GM19452 (cell line): ENCODE data around the gene GNG4.
"Not testable (repeated sequence)": the region's sequence is repeated elsewhere in the genome, so short reads cannot be mapped to it uniquely, and the experiment has no call there.

Experiments used
- ATAC-seq: cut with Tn5 transposase; IDR thresholded peaks from one replicate; pipeline ENCODE4 v1.9.1; 2021; ENCODE audit not compliant: unreplicated experiment

The GNG4 gene

DNA sequence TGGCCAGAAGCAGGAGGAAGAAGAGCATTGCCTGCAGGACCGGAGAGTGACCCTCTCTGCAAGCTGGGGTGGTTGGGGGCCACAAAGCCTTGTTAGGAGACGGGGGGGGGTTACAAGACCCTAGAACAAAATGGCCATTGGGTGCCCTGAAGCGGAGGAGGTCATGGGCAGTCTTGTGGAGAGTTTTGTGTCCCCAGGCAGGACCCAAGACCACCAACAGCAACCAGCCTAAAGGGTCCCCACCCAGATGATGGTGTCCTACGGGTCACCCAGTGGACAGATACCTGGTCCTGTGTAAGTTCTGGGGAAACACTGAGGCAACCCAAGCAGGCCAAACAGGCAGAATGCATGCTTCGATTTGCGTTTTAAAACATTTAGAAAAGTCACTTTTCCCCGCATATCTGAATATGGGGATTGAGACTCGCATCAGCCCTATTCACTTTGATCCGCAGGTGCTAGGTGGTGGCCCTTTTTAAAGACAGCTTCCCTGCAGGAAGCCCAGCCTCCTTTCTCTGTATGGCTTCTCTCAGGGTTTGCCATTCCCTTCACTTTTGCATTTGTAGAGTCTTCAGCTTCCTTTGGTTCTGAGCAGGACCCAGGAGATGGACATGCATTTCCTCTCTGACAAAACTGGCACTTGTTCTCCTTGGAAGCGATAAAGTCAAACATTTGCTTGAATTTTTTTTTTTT, 21.1 kb downstream of the GNG4 start:
- ATAC-seq: no peak

DNA sequence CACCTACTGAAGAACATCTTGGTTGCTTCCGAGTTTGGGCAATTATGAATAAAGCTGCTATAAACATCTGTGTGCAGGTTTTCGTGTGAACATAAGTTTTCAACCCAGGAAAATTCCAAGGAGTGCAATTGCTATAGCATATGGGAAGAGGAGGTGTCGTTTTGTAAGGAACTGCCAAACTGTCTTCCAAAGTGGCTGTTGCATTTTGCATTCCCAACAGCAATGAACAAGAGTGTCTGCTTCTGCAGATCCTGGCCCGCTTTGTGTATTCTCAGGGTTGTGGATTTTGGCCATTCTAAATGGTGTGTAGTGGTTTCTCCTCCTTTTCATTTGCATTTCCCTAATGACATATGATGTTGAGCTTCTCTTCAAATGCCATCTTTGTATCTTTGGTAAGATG, 23.8 kb downstream of the GNG4 start:
- no peak for ATAC-seq

DNA sequence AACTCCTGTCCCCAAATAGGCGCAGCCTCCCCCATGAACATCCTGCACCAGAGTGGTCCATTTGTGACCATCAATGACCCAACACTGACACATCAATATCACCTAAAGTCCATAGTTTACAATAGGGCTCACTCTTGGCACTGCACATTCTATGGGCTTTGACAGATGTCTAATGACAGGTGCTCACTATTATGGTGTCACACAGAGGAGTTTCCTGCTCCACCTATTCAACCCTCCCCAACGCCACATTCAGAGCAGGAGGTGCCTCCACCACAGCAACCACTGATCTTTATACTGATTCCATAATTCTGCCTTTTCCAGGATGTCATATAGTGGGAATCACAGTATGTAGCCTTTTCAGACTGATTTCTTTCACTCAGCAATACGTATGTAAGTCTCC, 24.2 kb downstream of the GNG4 start:
- no peak for ATAC-seq

DNA sequence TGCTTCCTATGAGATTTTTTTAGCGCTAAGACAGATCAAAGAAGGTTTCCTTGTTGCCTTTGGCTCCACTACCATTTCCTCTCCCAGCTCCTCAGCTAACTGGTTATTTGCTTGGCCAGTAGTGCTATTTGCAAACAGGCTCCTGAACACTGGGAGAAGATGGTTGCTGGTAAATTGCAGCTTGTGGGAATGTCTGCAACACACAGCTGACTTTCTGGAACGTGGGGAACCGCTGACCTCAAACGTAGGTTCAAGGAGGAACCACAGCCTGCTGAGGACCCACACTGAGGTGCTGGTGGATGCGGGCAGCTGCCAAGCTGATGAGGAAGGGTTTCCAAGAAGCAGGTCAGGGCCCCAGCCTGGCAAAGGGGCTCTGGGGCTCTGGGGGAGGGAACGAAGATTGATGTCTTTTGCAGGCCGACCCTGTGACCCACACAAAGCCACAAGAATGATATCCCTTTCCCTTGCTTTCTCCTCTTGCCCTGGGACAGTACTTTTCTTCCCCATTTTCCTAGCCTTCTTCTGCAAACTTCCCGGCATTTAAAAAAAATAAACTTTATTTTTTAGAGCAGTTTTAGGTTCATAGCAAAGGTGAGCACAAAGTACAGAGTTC, 24.8 kb downstream of the GNG4 start:
- ATAC-seq: no peak

DNA sequence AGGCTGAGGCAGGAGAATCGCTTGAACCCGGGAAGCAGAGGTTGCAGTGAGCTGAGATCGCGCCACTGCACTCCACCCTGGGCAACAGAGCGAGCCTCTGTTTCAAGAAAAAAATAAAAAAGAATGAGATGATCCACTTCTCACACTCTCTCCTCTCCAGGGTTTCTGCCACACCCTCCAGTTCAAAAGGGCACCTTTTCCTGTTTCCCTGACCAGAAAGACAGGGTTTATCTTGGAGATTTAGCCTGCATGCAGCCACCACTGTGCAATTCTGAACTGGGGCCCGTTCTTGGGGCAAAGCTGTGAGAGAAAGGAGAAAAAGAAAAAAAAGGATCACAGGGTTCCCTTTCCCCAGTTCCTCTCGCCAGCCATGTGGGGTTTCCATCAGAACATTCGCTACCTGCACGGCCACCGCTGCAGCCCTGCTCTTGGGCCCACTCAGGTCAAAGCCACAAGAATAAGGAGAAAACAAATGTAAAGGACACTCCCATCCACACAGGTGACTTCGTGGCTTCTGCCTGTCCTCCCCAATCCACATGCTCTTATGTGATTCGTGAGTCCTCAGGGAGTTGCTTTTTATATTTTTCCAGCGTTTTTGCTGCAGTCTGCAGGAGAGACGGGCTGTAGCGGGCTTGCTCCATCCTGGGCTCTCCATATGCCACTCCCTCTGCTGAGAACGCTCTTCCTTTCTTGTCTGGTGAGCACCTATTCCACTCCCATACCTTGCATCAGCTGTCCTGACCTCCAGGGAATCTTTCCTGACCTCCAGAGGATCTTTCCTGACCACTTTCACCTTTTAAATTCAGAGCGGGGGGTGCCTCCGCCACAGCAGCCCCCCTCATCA, 26.4 kb downstream of the GNG4 start:
- no peak for ATAC-seq

DNA sequence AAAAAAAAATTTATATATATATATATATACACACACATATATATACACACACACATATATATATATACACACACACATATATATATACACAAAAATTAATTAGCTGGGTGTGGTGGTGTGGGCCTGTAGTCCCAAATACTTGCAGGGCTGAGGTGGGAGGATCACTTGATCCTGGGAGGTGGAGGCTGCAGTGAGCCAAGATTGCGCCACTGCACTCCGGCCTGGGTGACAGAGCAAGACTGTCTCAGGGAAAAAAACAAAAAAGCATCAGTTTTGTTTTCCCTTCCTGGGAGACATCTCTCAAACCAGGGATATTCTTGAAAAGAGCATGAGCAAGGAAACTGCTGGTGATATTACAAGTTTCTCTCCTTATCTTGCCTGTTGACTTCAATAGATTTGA, 30.4 kb downstream of the GNG4 start:
- not testable (repeated sequence) for ATAC-seq

DNA sequence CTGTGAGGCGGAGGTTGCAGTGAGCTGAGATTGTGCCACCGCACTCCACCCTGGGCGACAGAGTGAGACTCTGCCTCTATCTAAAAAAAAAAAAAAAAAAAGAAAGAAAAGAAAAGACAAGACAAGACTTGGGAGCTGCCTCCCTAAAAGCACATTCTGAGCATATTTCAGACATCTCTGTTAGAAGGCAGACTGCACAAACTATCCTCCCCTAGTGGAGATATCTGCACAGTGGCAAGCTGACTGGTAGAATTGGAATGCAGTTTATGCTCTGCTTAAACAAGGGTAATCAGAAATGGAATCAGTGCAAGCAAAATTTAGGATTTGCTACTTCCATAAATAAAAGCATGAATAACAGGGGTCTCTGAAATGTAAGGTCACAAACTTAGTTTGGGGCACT, 31.8 kb downstream of the GNG4 start:
- no peak for ATAC-seq

DNA sequence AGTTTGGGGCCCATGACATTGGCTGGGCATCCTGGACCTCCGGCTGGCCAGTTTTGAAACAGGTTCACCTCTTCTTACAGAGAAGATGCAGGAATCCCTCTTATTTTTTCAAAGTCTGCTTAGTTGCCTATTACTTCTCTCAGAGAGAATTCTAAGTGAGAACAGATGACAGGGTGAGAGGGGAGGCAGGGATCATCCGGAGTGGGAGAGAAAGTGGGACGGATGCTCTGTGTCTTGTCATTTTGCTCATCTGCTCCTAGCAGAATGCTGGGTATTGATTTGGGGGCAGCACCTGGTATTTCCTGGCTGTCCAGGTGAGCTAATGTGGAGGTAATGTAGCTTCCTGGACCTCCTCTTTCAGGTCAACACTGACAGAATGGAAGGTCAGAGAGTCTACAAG, 32.4 kb downstream of the GNG4 start:
- no peak for ATAC-seq

DNA sequence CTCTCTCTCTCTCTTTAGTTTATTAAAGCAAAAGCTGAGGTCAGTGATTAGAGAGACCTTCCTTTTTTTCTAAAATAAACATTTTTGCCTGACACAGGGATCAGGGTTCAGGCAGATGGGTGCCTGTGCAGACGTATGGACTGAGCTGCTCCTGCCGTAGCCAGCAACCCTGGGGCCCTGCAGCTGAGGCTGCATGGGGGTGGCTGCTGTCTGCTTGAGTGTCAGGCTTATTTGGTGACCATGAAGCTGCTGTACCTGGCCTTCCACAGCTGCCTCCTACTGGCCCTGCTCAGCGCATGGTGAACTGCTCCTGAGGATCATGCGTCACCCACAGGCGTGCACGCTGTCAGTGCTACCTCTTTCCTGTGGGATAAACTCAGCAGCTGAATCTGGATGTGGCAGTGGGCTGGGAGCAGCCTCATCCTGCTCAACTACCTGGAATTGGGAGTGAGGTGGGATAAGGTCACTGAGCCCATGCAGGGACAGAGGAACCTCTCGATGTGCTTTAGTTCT, 35.1 kb downstream of the GNG4 start:
- ATAC-seq: no peak

DNA sequence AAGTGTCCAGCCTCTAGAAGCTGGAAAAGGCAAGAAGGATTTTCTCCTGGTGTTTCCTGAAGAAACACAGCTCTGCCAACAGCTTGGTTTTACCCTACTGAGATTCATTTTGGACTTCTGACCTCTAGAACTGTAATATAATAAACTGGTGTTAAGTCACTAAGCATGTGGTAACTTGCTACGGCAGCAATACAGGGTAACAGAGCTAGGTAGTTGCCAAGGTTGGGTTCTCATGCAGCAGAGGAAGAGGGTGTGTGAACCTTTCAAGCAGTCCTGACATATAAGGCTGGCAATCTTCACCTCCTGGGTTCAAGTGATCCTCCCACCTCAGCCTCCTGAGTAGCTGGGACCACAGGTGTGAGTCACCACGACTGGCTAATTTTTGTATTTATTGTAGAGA, 36.0 kb downstream of the GNG4 start:
- no peak for ATAC-seq

DNA sequence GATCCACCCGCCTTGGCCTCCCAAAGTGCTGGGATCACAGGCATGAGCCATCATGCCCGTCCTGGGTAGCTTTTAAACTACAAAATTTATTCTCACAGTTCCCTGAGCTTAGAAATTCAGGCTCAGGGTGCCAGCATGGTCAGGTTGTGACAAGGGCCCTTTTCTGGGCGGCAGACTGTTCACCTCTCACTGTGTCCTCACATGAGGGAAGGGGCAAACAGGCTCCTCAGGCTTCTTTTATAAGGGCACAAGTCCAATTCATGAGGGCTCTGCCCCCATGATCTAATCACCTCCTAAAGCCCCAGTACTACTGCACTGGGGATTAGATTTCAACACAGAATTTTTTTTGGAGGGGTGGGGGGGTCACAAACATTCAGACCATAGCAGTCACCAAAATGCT, 36.8 kb downstream of the GNG4 start:
- no peak for ATAC-seq

DNA sequence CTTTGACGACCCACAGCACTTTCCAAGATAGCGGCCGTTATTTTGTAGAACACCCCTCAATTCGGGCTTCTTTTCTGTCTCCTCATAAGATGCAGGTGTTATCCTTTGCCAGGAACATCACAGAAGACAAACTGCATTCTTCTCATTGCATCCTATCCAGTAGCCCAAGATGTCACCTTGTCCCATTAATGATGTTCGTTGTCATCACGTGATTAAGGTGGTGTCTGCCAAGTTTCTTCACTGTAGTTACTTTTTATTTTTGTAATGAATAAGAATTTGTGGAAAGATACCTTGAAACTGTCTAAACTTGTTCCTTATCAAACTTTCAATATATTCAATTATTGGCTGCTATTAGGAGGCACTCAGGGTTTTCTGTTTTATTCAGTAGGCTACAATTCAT, 39.4 kb downstream of the GNG4 start:
- ATAC-seq: no peak

DNA sequence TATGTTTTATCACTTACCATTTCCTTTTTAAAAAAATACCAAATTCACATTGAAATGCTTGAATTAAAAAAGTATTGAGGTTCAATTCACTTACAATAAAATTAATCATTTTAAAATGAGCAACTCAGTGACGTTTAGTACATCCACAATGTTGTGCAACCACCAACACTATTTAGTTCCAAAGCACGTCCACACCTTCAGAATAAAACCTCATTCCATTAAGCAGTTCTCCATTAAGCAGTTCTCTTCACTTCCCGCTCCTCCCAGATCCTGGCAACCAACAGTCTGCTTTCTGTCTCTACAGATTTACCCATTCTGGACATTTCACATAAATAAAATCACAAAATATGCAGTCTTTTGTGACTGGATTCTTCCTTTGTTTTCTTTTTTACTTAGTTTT, 41.3 kb downstream of the GNG4 start:
- ATAC-seq: no peak

DNA sequence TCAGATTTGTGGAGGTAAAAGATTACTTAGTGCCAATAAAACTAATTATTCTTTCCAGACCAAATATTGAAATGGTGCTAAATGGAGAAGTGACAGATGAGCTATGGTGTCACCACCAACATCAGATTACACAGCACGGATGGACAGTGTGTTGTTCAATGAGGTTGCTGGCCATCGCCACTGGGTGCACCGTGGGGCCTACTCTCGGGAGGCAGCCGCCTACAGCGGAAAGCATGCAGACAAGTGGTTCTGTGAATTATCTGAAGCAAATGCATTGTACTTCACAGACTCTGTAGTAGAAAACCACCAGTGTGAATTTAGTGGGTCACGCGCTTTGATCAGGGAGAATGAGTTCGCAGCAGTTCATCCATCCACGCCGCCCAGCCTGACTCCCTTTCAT, 42.3 kb downstream of the GNG4 start:
- ATAC-seq: no peak

DNA sequence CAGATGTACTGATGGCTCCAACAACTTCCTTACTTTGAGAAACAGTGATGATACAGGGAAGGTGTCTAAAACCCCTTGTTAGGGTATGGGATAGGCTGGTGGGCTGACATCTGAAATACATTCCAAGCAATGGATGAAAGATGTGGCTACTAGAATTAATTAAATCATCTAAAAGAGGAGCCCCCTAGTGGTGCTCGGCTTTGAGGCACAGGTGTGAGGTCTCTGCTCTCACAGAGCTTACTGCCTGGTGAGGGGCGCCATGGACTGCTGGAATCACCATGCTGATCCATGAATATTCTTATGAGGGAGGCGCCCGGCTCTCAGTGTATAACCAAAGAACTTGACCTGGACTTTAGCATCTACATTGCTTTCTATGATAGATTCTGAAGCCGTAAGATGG, 48.5 kb downstream of the GNG4 start:
- ATAC-seq: no peak

DNA sequence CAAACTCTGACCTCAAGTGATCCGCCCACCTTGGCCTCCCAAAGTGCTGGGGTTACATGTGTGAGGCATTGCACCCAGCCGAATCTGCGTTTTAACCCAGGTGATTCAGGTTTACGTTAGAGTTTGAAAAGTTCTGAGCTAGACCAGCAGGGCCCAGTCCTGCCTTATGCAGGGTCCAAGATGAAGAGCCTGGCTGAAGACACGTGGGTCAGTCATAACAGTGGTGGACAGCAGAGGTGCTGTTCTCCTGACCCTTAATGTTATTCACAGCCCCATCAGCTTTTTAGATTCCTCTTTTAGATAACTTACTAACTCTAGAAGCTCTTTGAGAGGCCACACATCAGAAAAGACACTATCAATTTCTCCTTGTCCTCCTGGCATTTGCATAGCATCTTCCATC, 50.0 kb downstream of the GNG4 start:
- no peak for ATAC-seq

DNA sequence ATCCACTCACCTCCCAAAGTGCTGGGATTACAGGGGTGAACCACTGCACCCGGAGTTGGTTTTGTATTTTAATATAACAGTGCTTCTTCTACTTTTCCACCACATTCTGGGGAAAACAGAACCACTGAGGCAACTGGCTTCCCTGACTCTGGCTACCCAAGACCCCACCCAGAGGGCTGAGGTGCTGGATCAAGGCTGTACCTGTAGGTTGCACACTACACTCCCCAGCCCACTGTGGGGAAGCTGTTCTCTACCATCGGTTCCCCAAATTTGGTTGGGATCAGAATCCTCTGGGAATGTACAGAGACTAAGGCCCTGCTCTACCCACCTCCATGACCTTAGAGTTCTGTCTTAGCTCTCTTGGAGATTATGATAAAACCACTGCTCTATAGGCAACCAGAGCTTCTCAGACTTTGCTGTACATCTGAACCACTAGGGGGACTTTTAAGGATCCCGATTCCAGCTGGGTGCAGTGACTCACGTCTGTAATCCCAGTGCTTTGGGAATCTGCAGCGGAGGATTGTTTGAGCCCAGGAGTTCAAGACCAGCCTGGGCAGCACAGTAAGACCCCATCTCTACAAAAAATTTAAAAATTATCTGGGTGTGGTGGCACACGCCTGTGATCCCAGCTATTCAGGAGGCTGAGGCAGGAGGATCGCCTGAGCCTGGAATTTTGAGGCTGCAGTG, 51.6 kb downstream of the GNG4 start:
- ATAC-seq: no peak

DNA sequence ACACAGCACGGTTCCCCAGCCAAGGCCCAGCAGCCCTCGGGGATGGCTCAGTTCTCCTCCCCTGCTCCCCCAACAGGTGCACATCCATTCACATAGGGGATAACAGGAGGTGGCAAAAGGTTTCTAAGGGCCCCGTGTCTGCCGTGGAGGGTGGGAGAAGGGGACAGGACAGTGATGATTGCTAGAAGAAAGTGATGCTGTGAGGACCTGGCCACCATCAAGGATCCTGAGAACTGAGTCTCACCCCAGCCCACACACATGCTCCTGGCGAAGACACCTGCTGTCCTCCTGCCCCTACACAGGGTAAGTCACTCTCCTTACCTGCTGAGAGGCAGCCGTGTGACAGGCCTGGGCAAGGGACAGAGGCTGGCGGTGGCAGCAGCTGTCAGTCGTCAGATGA, 54.5 kb downstream of the GNG4 start:
- no peak for ATAC-seq

DNA sequence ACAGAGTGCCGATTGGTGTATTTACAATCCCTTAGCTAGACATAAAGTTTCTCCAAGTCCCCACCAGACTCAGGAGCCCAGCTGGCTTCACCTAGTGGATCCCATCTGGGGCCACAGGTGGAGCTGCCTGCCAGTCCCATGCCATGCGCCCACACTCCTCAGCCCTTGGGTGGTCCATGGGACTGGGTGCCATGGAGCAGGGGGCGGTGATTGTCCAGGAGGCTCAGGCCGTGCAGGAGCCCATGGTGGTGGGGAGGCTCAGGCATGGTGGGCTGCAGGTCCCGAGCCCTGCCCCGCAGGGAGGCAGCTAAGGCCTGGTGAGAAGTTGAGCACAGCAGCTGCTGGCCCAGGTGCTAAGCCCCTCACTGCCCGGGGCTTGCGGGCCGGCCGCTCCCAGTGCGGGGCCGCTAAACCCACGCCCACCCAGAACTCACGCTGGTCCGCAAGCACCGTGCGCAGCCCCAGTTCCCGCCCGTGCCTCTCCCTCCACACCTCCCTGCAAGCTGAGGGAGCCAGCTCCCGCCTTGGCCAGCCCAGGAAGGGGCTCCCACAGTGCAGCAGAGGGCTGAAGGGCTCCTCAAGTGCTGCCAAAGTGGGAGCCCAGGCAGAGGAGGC, 55.2 kb downstream of the GNG4 start:
- not testable (repeated sequence) for ATAC-seq

DNA sequence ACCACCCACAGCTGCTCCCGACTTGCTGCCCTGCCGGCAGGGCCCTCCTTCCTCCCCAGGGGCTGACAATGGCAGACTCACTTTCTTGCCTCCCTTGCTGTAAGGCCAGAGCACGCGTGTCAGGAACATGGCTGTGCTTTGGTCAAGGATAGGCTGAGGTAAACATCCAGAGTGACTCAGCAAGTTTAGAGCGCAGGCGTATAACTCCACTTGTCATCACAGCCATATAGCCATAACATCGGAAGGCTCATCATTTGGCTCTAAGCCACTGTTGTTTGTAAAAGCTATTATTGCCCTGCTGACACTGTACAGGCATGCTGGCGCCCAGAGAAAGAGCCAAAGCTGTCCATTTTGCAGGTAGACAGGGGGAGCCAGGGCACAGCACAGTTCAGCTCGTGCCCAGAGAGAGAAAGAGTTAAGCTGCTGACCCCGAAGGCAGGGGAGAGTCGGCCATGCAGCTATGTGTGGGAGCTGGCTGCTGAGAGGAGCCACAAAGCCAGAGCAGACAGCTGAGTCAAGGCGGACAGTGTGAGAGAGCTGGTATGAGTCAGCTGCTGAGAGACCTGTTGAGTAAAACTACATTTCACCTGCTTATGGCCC, 60.6 kb downstream of the GNG4 start:
- ATAC-seq: no peak

DNA sequence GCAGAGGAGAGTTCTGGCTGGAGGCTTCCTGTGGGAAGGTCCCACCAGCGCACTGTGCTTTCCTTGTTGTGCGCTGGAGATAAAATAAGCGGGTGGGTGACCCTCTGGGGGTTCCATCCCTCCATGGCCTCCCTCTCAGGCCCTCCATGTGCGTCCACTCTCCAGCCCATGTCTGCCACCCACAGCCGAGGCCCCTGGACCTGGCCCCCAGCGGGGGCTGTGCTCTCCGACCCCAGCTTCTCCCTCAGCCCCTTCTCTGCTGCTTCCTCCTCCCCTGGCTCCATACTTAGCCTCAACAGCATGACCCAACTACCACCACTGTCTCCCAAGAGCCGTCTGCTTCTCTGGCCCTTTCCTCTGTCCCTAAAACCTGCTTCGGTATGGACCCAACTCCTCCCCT, 61.4 kb downstream of the GNG4 start:
- ATAC-seq: no peak
